Brain microvascular endothelial cell (primary cell): ENCODE data around the gene SC5D.

ENCODE experiments used
- DNase-seq: peaks from one replicate; pipeline ENCODE4 v3.0.0-alpha.2; 2020
- H3K27ac ChIP-seq: fragments of 250-450 bp; sonication (Bioruptor Pico); 2 replicates; pipeline ENCODE4 v1.5.1; 2020; ENCODE audit warnings: mild to moderate bottlenecking, moderate library complexity
- H3K27me3 ChIP-seq: fragments of 250-450 bp; sonication (Bioruptor Pico); replicated peaks from 2 replicates; pipeline ENCODE4 v1.5.1; 2020; ENCODE audit warnings: mild to moderate bottlenecking
- H3K36me3 ChIP-seq: fragments of 250-450 bp; sonication (Bioruptor Pico); replicated peaks from 2 replicates; pipeline ENCODE4 v1.5.1; 2020; ENCODE audit warnings: mild to moderate bottlenecking
- H3K4me3 ChIP-seq: 2 replicates; pipeline ENCODE4 v1.5.1; 2011; ENCODE audit warnings: low read depth, mild to moderate bottlenecking, control low read depth, low read length, moderate library complexity
- in situ Hi-C: cut with HindIII; loops from 2 replicates; pipeline ENCODE4 v1.10.0; 2017; ENCODE audit warnings: low sequenced_read_pairs, low pct_ligation_motif_present
- TF ChIP-seq, protein P1 (sequence below): IDR thresholded peaks from 2 replicates; pipeline ENCODE4 v1.5.1; 2011; ENCODE audit warnings: low read depth, mild to moderate bottlenecking, moderate library complexity, low read length, control low read depth, inconsistent platforms; ENCODE audit errors: missing control alignments

Gene SC5D

DNA sequence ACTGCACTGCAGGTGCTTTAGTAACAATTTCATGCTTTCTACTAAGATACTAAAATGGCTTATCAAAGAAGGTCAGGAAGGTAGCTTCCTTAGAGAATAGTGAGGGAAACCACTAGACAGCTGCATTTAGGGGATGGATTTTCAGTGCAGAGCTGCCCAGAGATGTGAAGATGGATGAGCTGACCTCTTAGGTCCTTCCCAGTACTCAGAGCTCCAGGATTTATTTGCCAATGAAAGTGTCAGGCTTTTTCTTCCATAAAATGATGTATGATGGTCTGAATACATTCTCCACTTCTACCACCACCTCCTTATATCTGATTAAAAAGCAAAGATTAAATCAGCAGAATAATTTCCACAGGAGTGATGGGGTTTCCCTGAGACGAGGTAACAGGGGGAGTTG, 35.0 kb downstream of the SC5D start:
- DNase-seq = no peak
- no peaks in the 10 kb centered on the region for H3K36me3 ChIP-seq
- H3K27me3 ChIP-seq = no peaks in the 10 kb centered on the region
- in situ Hi-C loops = no loop called here
- no peak overlapping the region for H3K27ac ChIP-seq
- H3K4me3 ChIP-seq = no peak overlapping the region
- TF ChIP-seq, protein P1, sequence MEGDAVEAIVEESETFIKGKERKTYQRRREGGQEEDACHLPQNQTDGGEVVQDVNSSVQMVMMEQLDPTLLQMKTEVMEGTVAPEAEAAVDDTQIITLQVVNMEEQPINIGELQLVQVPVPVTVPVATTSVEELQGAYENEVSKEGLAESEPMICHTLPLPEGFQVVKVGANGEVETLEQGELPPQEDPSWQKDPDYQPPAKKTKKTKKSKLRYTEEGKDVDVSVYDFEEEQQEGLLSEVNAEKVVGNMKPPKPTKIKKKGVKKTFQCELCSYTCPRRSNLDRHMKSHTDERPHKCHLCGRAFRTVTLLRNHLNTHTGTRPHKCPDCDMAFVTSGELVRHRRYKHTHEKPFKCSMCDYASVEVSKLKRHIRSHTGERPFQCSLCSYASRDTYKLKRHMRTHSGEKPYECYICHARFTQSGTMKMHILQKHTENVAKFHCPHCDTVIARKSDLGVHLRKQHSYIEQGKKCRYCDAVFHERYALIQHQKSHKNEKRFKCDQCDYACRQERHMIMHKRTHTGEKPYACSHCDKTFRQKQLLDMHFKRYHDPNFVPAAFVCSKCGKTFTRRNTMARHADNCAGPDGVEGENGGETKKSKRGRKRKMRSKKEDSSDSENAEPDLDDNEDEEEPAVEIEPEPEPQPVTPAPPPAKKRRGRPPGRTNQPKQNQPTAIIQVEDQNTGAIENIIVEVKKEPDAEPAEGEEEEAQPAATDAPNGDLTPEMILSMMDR = no peak

DNA sequence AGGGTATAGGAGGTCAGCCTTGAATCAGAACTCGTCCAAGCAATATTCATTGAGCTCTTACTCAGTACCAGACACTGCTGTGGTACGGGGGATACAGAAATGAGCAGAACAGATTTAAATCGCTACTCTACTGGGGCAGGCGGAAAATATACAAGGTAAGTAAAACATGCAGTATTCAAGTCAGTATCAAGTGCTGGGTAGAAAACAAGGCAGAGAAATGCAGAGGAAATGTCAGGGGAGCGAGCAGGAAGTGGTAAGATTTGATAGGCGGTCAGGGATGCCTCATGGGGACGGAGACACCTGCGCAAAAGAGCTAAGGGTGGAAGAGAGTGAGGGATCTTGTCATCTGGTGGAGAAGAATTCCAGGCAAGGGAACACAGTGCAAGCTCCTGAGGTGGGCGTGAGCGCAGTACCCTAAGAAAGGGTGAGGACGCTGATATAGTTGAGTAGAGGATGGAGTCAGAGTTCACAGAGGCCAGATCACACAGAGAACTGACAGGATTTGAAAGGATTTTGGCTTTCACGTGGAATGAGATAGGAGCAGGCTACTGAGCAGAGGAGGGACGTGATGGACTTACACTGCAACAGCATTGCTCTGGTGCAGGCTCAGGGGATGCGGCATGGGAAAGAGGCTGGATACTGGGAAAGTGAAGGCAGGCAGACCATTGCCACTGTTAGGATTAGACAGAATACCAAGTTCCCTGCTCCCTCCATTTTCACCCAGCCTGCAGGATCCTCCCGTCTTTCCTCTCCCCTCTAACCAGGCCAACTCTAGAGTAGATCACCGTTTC, 35.8 kb downstream of the SC5D start:
- H3K36me3 ChIP-seq = no peaks in the 10 kb centered on the region
- TF ChIP-seq, protein P1 = no peak
- DNase-seq = no peak
- in situ Hi-C loops = no loop called here
- H3K27ac ChIP-seq = no peak overlapping the region
- no peak overlapping the region for H3K4me3 ChIP-seq
- H3K27me3 ChIP-seq = peaks cover 2% of the 10 kb centered on the region

DNA sequence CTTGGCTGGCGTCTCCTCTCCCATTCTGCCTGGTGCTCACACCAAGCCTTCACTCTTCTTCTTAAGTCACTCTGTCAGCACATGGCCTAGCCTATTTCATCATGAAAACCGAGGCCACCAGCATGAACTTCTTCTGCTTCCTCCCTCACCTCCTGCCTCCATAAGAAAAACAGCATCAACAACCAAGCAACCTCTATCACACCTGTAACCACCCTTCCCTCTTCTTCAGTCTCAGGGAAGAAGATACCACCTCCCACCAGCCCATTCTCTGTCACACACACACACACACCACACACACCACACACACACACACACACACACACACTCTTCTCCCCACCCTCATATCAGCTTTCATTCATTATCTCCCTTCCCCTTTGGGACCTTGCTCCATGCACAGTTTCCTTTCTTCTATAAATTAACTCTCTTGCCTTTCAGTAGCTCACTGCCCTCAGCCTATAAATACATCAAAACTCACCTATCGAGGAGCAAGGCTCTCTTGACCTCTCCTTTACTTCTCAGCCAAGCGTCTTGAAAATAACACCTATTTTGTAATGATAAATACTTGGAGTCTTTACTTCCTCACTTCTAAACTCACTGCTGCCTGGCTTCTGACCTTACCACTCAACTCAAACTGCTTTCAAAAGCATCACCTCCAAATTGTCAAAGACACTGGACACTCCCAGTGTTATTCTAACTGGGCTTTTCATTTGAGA, 36.6 kb downstream of the SC5D start:
- Histone ChIP-seq H3K4me3 (no peak overlapping the region), H3K27me3 (peaks cover 2% of the 10 kb centered on the region), H3K27ac (no peak overlapping the region), H3K36me3 (no peaks in the 10 kb centered on the region)
- in situ Hi-C loops = no loop called here
- no peak for DNase-seq
- TF ChIP-seq, protein P1 = no peak

DNA sequence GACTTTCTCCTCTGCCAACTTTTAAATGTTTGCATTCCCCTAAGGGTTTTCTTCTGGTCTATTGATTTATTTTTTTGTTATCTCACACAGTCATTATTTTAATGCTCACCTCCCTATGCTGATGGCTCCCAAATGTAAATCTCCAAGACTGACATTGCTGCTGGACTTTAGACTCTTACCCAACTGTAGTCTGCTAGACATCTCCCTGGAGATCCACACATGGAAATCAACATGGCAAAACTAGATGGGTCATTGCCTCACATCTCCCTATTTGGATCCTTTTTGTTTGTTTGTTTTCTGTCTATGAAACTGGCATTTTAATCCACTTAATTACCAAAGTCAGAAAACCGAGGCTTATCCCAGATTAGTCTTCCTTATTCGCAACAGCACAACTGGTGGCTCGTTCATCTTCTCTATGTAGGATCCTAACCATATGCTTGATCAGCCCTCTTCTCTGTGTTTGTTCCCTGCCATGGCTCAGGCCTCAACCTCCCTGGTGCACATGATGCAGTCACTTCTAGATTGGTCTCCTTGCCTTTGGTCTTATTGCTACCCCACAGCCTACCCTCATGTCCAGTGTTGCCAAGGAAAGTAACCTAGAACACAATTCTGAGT, 37.3 kb downstream of the SC5D start:
- H3K27ac ChIP-seq = no peak overlapping the region
- TF ChIP-seq, protein P1 = no peak
- H3K4me3 ChIP-seq = no peak overlapping the region
- H3K36me3 ChIP-seq = no peaks in the 10 kb centered on the region
- H3K27me3 ChIP-seq = peaks cover 2% of the 10 kb centered on the region
- DNase-seq = no peak
- in situ Hi-C loops = no loop called here

DNA sequence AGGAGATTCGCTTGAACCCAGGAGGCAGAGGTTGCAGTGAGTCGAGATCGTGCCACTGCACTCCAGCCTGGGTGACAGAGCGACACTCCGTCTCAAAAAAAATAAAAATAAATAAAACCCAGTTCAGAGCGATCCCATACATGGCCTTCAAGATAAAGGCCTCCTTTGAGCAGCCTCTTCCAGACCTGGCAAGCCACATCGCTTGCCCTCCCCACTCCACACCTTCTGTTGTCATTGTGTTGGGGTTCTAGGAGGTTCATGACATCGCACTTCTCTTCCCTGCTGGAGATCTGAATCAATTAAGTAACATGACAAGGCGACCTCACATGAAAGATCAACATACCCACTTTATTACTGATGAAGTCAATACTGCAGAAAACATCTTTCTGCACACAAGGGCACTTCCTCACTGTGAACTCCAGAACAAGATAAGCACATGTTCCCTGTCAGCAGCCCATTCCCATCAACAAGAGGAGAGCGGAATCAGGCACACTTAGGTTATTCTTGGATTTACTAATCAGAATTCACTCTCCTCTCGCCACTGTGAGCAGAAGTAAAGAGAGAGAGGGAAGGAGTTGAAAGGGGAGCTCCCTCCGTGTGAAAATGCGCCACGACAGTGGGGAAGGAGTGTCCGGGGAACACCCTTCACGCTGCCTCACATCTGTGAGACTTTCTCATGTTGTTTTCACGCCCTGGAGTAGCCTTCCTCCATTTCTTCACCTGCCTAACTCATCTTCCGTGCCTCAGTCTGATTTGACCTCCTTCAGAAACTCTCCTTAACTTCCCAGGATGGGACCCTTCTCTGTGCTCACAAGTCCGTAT, 38.3 kb downstream of the SC5D start:
- no peak overlapping the region for H3K27ac ChIP-seq
- H3K36me3 ChIP-seq = no peaks in the 10 kb centered on the region
- in situ Hi-C loops = no loop called here
- peaks cover 2% of the 10 kb centered on the region for H3K27me3 ChIP-seq
- H3K4me3 ChIP-seq = no peak overlapping the region
- no peak for DNase-seq
- TF ChIP-seq, protein P1 = no peak
